ENCODE data around the gene RAD51AP2.

GRCh38 chr2:17538844-17539554 is 20.8 kb upstream of the RAD51AP2 start:
- TF ChIP-seq, protein P1, sequence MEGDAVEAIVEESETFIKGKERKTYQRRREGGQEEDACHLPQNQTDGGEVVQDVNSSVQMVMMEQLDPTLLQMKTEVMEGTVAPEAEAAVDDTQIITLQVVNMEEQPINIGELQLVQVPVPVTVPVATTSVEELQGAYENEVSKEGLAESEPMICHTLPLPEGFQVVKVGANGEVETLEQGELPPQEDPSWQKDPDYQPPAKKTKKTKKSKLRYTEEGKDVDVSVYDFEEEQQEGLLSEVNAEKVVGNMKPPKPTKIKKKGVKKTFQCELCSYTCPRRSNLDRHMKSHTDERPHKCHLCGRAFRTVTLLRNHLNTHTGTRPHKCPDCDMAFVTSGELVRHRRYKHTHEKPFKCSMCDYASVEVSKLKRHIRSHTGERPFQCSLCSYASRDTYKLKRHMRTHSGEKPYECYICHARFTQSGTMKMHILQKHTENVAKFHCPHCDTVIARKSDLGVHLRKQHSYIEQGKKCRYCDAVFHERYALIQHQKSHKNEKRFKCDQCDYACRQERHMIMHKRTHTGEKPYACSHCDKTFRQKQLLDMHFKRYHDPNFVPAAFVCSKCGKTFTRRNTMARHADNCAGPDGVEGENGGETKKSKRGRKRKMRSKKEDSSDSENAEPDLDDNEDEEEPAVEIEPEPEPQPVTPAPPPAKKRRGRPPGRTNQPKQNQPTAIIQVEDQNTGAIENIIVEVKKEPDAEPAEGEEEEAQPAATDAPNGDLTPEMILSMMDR (IDR thresholded peaks at IDR 0.05; ENCODE audit: low read length), result no peak
- no peak for TF ChIP-seq EZH2 (IDR thresholded peaks at IDR 0.05; ENCODE audit: borderline replicate concordance, low read length)
